PC-3 (cell line): ENCODE data around the gene ARHGAP26. TPM values are rescaled to one million over a fixed set of nuclear protein-coding genes. Genes with fewer than 3 reads are reported as not detected.

Experiments
- ATAC-seq: fragments of 200-7000 bp; cut with Tn5 transposase; 2 replicates; pipeline ENCODE4 v1.9.1; 2020; ENCODE audit warnings: mild to moderate bottlenecking, moderate library complexity
- BruUV-seq: library from RNA; stranded (reverse); fragments of 400-500 nt; replicated peaks from 2 replicates; lab custom pipeline; 2021; lab: Mats Ljungman, UMichigan
- CTCF ChIA-PET: fragments of 300-600 bp; sonication (Branson Sonifier 250); formaldehyde crosslinking; loops from one replicate; lab custom pipeline; 2022; ENCODE audit warnings: antibody characterized with exemption; lab: Charles Lee
- POLR2A ChIA-PET: fragments of 300-600 bp; sonication (Branson Sonifier 250); formaldehyde crosslinking; loops from one replicate; lab custom pipeline; 2022; ENCODE audit warnings: antibody characterized with exemption; ENCODE audit not compliant: unreplicated experiment; lab: Charles Lee
- DNase-seq: peaks from one replicate; pipeline ENCODE4 v3.0.0-alpha.2; 2015
- H2AFZ ChIP-seq: fragments of 300-600 bp; sonication (generic); 2 replicates; pipeline ENCODE4 v1.6.0; 2016; ENCODE audit warnings: antibody characterized with exemption, low read length
- H3F3A ChIP-seq: fragments of 300-600 bp; sonication (generic); one replicate; pipeline ENCODE4 v1.6.0; 2017; ENCODE audit warnings: antibody characterized with exemption, low read length, control low read depth, mild to moderate bottlenecking; ENCODE audit not compliant: unreplicated experiment
- H3K27ac ChIP-seq: fragments of 300-600 bp; sonication (generic); 2 replicates; pipeline ENCODE4 v1.5.1; 2016; ENCODE audit warnings: mild to moderate bottlenecking, low read length
- H3K27me3 ChIP-seq: fragments of 300-600 bp; sonication (generic); 2 replicates; pipeline ENCODE4 v1.6.1; 2016; ENCODE audit warnings: low read length, mixed read lengths
- H3K36me3 ChIP-seq: fragments of 300-600 bp; sonication (generic); 2 replicates; pipeline ENCODE4 v1.6.1; 2016; ENCODE audit warnings: low read depth, mixed run types, low read length, mixed read lengths
- H3K4me1 ChIP-seq: fragments of 300-600 bp; sonication (generic); 2 replicates; pipeline ENCODE4 v1.5.1; 2016; ENCODE audit warnings: low read length; ENCODE audit not compliant: insufficient read depth
- H3K4me2 ChIP-seq: fragments of 300-600 bp; sonication (generic); 2 replicates; pipeline ENCODE4 v1.6.0; 2016; ENCODE audit warnings: low read length
- H3K4me3 ChIP-seq: fragments of 300-600 bp; sonication (generic); 2 replicates; pipeline ENCODE4 v1.5.1; 2016; ENCODE audit warnings: mild to moderate bottlenecking, low read length, mixed read lengths
- H3K79me2 ChIP-seq: fragments of 300-600 bp; sonication (generic); 2 replicates; pipeline ENCODE4 v1.6.1; 2017; ENCODE audit warnings: low read length, mixed read lengths
- H3K9ac ChIP-seq: fragments of 300-600 bp; sonication (generic); 2 replicates; pipeline ENCODE4 v1.6.0; 2016; ENCODE audit warnings: mild to moderate bottlenecking, low read length
- H3K9me2 ChIP-seq: fragments of 300-600 bp; sonication (generic); replicated peaks from 2 replicates; pipeline ENCODE4 v1.6.1; 2016; ENCODE audit warnings: mixed run types, low read length, mixed read lengths
- H3K9me3 ChIP-seq: fragments of 300-600 bp; sonication (generic); 2 replicates; pipeline ENCODE4 v1.6.1; 2016; ENCODE audit warnings: low read length, mixed read lengths
- H4K20me1 ChIP-seq: fragments of 300-600 bp; sonication (generic); 2 replicates; pipeline ENCODE4 v1.6.1; 2016; ENCODE audit warnings: low read length, mixed read lengths
- EZH2 ChIP-seq: fragments of 300-600 bp; sonication (generic); IDR thresholded peaks from one replicate; pipeline ENCODE4 v1.6.1; 2017; ENCODE audit warnings: antibody characterized with exemption, mild to moderate bottlenecking, low read length; ENCODE audit not compliant: unreplicated experiment
- EZH2phosphoT487 ChIP-seq: fragments of 300-600 bp; sonication (generic); IDR thresholded peaks from 2 replicates; pipeline ENCODE4 v1.6.1; 2018; ENCODE audit warnings: mild to moderate bottlenecking, antibody characterized with exemption, low read length, borderline replicate concordance
- intact Hi-C: fragments of 100-400 bp; cut with micrococcal nuclease; formaldehyde crosslinking; loops from 2 replicates; pipeline ENCODE4 v1.9.0; 2023
- total RNA-seq: library from RNA; depleted of rRNA; stranded (reverse); fragments of >200 nt; gene quantifications from 2 replicates; pipeline ENCODE4 v1.2.3, GENCODE V29; 2014
- TF ChIP-seq, protein P1 (sequence below): fragments of 300-600 bp; sonication (generic); conservative IDR thresholded peaks from 2 replicates; pipeline ENCODE4 v1.5.1; 2017; ENCODE audit warnings: antibody characterized with exemption, low read depth, mild to moderate bottlenecking, low read length

Gene ARHGAP26
- total RNA-seq, 1 experiment from 2014 or later: 11.7 TPM

DNA sequence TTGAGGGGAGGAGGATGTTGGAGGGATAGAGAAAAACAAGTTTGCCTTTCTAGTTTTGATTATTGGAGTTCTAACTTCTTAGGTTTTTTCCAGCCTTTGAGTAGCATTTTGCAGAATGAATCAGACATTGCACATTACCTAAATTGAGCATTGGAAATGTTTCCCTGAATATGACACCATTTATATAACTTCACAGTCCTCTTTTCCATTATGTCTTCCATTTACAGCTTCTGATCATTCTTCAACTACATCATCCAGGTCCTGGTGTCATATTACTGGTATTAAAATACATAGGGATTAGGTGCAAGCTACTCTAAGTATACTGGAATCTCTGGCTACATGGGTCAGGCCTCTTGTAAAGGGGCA is 286.1 kb downstream of the ARHGAP26 start:
- H3K9ac ChIP-seq: no peak overlapping the region
- CTCF ChIA-PET: no interaction called here
- POLR2A ChIA-PET: no interaction called here

DNA sequence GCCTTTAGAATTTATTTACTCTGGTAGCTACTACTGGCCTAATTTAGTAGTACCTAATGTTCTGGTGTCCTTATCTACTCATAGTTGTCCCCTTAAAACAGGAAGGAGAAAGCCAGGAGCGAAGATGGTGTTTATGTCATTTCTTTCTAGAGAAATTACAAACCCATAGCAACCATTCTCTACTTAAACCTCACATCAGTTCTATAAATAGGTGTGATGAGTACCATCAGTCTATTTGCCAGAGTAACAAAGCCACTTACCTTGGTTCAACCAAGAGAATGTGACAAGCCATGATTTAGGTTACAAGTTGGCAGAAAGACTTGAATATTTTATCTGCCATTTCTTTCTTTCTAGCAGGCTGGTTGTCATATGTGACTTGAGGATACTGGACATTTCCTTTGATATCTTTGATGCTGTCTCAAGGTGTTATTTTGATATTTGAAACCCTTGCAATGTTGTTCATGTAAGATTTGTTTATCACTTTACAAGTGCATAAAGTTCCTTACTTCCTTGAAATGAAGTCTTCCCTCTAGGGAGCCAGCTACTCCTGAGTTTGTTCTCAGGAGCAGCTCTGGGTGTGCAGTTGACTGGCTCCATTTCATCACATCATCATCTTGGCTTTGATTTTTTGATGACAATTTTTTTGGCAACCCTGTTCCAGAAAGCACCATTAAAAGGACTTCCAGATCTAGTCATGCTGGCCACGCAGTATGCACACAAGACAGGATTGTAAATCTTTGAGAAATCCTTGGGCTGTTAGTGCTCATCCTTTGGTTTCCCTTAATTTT is 286.8 kb downstream of the ARHGAP26 start:
- Histone ChIP-seq H3K9me3 (no peaks in the 10 kb centered on the region), H3K9ac (no peak overlapping the region), H3K9me2 (no peaks in the 10 kb centered on the region), H3K4me2 (no peak overlapping the region), H3K4me1 (peaks cover 37% of the 10 kb centered on the region), H3K36me3 (peaks cover 10% of the 10 kb centered on the region; the same call in 1 of the 2 replicates), H4K20me1 (no peaks in the 10 kb centered on the region), H3F3A (no peaks in the 10 kb centered on the region), H3K4me3 (no peak overlapping the region), H3K27me3 (no peaks in the 10 kb centered on the region), H3K27ac (no peak overlapping the region), H3K79me2 (no peaks in the 10 kb centered on the region), H2AFZ (no peak overlapping the region)
- no TSS peak for BruUV-seq
- POLR2A ChIA-PET: no interaction called here
- TF ChIP-seq EZH2: no peak
- TF ChIP-seq, protein P1, sequence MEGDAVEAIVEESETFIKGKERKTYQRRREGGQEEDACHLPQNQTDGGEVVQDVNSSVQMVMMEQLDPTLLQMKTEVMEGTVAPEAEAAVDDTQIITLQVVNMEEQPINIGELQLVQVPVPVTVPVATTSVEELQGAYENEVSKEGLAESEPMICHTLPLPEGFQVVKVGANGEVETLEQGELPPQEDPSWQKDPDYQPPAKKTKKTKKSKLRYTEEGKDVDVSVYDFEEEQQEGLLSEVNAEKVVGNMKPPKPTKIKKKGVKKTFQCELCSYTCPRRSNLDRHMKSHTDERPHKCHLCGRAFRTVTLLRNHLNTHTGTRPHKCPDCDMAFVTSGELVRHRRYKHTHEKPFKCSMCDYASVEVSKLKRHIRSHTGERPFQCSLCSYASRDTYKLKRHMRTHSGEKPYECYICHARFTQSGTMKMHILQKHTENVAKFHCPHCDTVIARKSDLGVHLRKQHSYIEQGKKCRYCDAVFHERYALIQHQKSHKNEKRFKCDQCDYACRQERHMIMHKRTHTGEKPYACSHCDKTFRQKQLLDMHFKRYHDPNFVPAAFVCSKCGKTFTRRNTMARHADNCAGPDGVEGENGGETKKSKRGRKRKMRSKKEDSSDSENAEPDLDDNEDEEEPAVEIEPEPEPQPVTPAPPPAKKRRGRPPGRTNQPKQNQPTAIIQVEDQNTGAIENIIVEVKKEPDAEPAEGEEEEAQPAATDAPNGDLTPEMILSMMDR: no peak
- TF ChIP-seq EZH2phosphoT487: no peak
- CTCF ChIA-PET: no interaction called here
- intact Hi-C loops: no loop called here
- ATAC-seq (no peak), DNase-seq (no peak)

More for the DNA sequence above, 286.1 kb downstream of the ARHGAP26 start:
- no TSS peak for BruUV-seq
- Histone ChIP-seq H2AFZ (no peak overlapping the region), H3K4me3 (no peak overlapping the region), H3K4me1 (peaks cover 37% of the 10 kb centered on the region), H3K36me3 (peaks cover 10% of the 10 kb centered on the region; the same call in 1 of the 2 replicates), H3F3A (no peaks in the 10 kb centered on the region), H3K9me2 (no peaks in the 10 kb centered on the region), H3K4me2 (no peak overlapping the region), H4K20me1 (no peaks in the 10 kb centered on the region), H3K27me3 (no peaks in the 10 kb centered on the region), H3K79me2 (no peaks in the 10 kb centered on the region), H3K9me3 (no peaks in the 10 kb centered on the region), H3K27ac (no peak overlapping the region)
- no peak for TF ChIP-seq EZH2phosphoT487
- TF ChIP-seq, protein P1: no peak
- TF ChIP-seq EZH2: no peak
- ATAC-seq: no peak
- intact Hi-C loops: no loop called here
- DNase-seq: no peak

DNA sequence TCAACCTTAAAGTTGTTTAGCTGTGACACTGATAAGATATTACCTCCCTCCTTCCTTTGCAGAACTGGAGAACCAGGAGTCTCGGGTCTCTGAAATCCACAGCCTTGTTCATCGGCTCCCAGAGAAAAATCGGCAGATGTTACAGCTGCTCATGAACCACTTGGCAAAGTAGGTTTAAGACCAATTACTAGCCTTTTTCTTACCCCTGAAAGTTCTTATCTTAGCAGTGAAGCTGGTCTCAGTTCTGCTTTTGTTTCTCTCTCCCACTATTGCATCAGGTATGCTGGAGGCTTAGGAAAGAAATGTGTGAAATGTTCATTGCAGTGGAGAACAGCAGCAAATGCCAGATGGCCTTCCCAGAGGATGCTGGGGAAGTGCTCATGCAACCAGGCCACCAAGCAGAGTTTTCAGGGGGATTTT is 287.4 kb downstream of the ARHGAP26 start:
- H3F3A ChIP-seq: no peaks in the 10 kb centered on the region
- no peak overlapping the region for H3K4me2 ChIP-seq
- H3K79me2 ChIP-seq: no peaks in the 10 kb centered on the region
- intact Hi-C loops: no loop called here
- no peaks in the 10 kb centered on the region for H4K20me1 ChIP-seq
- BruUV-seq: no TSS peak
- no peak overlapping the region for H3K27ac ChIP-seq
- H3K27me3 ChIP-seq: no peaks in the 10 kb centered on the region
- peaks cover 42% of the 10 kb centered on the region for H3K4me1 ChIP-seq
- no peaks in the 10 kb centered on the region for H3K9me3 ChIP-seq
- no peak overlapping the region for H2AFZ ChIP-seq
- no peak for ATAC-seq
- ChIA-PET POLR2A (no interaction called here), CTCF (no interaction called here)
- TF ChIP-seq, protein P1: no peak
- TF ChIP-seq EZH2 (no peak), EZH2phosphoT487 (no peak)
- no peak for DNase-seq
- peaks cover 10% of the 10 kb centered on the region; the same call in 1 of the 2 replicates for H3K36me3 ChIP-seq
- H3K4me3 ChIP-seq: no peak overlapping the region
- H3K9me2 ChIP-seq: no peaks in the 10 kb centered on the region
- H3K9ac ChIP-seq: no peak overlapping the region
